ENCODE measurements around the gene BMP6. TPM values are rescaled to one million over a fixed set of nuclear protein-coding genes. Genes with fewer than 3 reads are reported as not detected.

BMP6 gene
- total RNA-seq, 2 donors from 2014 or later, result 0.65 to 2.2 TPM

DNA sequence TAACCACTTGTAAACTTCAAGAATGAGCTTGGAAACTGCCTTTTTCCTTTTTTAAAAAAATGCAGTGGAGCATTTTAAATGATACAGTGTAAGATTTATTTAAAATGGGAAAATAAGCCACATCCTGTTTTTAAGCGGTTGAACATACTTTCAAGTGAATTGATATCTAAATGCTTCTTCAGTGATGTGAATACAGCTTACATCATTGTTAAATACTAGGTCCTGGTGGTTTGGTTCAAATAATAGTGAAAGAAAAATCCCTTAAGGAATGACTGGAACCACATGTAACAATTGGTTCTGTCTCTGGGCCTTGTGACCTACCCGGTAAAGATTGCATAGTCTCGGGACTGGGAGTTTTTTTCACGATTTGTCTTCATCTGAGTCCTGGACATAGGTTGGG is 44.2 kb downstream of the BMP6 start:
- ATAC-seq (replicated peaks in 1 of 2) (no peak), DNase-seq (no peak)
- H3K27me3 Mint-ChIP-seq (ENCODE audit: low read depth), result peaks cover 6% of the 10 kb centered on the region
- no peak overlapping the region for H3K4me3 Mint-ChIP-seq
- H3K36me3 Mint-ChIP-seq (ENCODE audit: insufficient read depth in 2 of 2), result no peaks in the 10 kb centered on the region
- H3K4me1 Mint-ChIP-seq (ENCODE audit: low read depth), result no peaks in the 10 kb centered on the region
- no peak overlapping the region for H3K27ac Mint-ChIP-seq
- H3K9me3 Mint-ChIP-seq, result no peaks in the 10 kb centered on the region

DNA sequence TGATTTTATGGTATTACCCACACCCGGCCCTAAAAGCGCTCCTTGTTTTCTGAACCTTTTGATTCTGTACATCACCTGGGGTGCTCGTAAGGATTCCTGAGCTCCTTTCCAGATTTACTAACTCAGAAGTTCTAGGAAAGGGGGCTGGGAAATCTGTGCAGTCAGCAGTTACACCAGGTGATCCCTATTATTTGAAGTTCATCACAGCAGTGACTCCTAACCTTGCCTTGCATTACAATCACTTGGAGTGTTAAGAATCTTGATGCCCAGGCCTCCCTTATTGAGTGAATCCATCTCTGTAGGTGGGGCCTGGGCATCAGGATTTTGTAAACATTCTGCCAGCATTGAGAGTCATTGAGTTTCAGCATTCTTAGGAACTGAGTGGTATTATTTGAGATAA is 44.7 kb downstream of the BMP6 start:
- no peaks in the 10 kb centered on the region for H3K9me3 Mint-ChIP-seq
- H3K27ac Mint-ChIP-seq, result no peak overlapping the region
- H3K4me1 Mint-ChIP-seq (ENCODE audit: low read depth), result no peaks in the 10 kb centered on the region
- ATAC-seq (replicated peaks in 1 of 2) (no peak), DNase-seq (no peak)
- no peak overlapping the region for H3K4me3 Mint-ChIP-seq
- H3K36me3 Mint-ChIP-seq (ENCODE audit: insufficient read depth in 2 of 2), result no peaks in the 10 kb centered on the region
- peaks cover 11% of the 10 kb centered on the region for H3K27me3 Mint-ChIP-seq (ENCODE audit: low read depth)

DNA sequence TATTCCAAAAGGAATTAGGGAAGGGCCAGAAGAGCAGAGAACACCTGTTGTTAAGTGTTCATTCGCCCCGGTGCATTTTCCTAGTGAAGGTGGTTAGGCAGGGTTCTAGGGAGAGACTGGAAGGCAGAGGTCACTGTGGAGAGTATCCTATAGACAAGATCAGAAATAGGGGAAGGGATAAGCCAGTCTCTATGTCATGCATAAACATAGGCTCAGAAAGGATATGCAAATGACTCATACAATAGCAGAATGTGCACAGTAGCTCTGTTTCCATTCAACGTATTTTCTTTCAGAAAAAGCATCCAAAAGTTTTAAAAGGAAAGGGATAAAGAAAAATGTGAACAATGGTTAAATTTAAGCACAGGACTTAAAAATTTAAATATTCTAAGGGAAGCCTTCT is 47.4 kb downstream of the BMP6 start:
- no peak for DNase-seq
- Mint-ChIP-seq H3K4me3 (no peak overlapping the region), H3K36me3 (ENCODE audit: insufficient read depth in 2 of 2) (no peaks in the 10 kb centered on the region), H3K27ac (no peak overlapping the region), H3K9me3 (no peaks in the 10 kb centered on the region), H3K4me1 (ENCODE audit: low read depth) (no peaks in the 10 kb centered on the region), H3K27me3 (ENCODE audit: low read depth) (peaks cover 32% of the 10 kb centered on the region)
- ATAC-seq (replicated peaks in 1 of 2), result no peak

DNA sequence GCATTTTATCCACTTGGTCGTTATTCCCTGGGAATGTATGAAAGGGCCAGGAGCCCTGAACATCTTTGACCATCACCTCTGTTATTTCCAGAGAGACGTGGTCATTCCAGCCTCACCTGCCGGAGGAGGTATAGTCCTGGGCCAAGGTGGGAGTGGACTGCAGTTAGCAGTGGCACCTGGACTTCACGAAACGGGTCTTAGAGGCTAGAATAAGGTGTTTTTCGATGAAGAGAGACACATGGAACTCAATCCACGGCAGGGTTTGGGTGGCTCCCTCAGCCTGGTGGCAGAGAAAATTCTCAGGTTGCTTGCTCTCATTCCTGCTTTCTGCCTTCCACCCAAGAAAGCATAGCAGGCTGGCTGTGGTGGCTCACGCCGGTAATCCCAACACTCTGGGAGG is 48.0 kb downstream of the BMP6 start:
- DNase-seq (no peak), ATAC-seq (replicated peaks in 1 of 2) (no peak)
- Mint-ChIP-seq H3K9me3 (no peaks in the 10 kb centered on the region), H3K27ac (no peak overlapping the region), H3K4me1 (ENCODE audit: low read depth) (no peaks in the 10 kb centered on the region), H3K4me3 (no peak overlapping the region), H3K36me3 (ENCODE audit: insufficient read depth in 2 of 2) (no peaks in the 10 kb centered on the region), H3K27me3 (ENCODE audit: low read depth) (peaks cover 26% of the 10 kb centered on the region)

DNA sequence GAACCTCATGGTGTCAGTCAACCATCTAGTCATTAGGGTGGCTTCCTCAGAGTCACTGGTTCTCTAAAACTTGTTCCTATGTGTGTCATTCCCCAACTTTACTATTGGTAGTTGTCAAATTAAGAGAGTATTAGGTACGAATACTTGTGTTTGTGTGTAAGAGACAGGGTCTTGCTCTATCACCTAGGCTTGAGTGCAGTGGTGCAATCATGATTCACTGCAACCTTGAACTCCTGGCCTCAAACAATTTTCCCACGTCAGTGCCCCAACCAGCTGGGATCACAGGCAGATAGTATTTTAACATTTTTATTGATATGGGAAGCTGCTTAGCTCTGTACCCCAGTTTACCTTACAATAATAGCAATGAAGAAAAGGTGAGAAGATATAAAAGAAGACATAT is 50.6 kb downstream of the BMP6 start:
- H3K36me3 Mint-ChIP-seq (ENCODE audit: insufficient read depth in 2 of 2), result no peaks in the 10 kb centered on the region
- H3K4me3 Mint-ChIP-seq, result no peak overlapping the region
- H3K4me1 Mint-ChIP-seq (ENCODE audit: low read depth), result no peaks in the 10 kb centered on the region
- DNase-seq (no peak), ATAC-seq (replicated peaks in 1 of 2) (no peak)
- H3K27me3 Mint-ChIP-seq (ENCODE audit: low read depth), result peaks cover 27% of the 10 kb centered on the region
- H3K9me3 Mint-ChIP-seq, result no peaks in the 10 kb centered on the region
- H3K27ac Mint-ChIP-seq, result no peak overlapping the region

DNA sequence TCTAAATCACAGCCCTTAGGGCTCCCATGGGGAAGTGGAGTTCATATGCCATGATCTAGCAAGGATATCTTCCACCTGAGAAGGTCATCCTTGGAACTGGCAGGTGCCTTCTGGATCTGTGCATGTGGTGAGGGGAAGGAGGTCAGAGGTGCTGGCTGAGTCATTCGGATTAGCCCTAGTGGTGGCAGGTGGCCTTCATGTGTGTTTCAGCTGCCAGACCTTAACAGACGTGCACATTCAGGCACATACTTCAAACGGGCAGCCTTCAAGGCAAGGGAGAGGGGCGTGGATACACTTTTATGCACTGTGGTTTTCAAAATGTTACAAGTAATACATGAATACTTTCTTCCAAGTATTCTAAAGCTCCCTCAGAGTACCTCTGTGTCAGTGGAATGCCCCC is 51.2 kb downstream of the BMP6 start:
- H3K9me3 Mint-ChIP-seq, result no peaks in the 10 kb centered on the region
- no peaks in the 10 kb centered on the region for H3K36me3 Mint-ChIP-seq (ENCODE audit: insufficient read depth in 2 of 2)
- H3K4me3 Mint-ChIP-seq, result no peak overlapping the region
- ATAC-seq (replicated peaks in 1 of 2) (no peak), DNase-seq (no peak)
- H3K27ac Mint-ChIP-seq, result no peak overlapping the region
- H3K4me1 Mint-ChIP-seq (ENCODE audit: low read depth), result no peaks in the 10 kb centered on the region
- H3K27me3 Mint-ChIP-seq (ENCODE audit: low read depth), result peaks cover 33% of the 10 kb centered on the region

DNA sequence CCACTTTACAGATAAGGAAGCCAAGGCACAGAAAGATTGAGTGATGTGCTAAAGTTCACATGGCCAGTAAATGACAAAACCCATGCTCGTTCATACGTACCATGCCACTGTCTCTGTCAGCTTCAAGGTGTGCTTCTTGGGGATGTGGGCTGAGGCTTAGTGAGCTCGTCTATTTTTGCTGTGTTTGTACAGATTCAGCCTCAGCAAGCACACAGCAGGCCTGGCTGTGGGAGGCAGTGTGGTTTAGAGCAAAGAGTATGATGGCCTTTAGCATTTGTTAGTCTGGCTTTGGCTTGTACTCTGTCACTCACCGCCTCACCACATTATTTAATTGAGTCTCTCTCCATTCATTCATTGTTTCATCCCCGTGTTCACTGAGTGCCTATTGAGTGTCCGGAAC is 55.3 kb downstream of the BMP6 start:
- no peak overlapping the region for H3K27ac Mint-ChIP-seq
- DNase-seq (no peak), ATAC-seq (replicated peaks in 1 of 2) (no peak)
- H3K4me1 Mint-ChIP-seq (ENCODE audit: low read depth), result no peaks in the 10 kb centered on the region
- no peaks in the 10 kb centered on the region for H3K9me3 Mint-ChIP-seq
- H3K4me3 Mint-ChIP-seq, result no peak overlapping the region
- H3K27me3 Mint-ChIP-seq (ENCODE audit: low read depth), result peaks cover 41% of the 10 kb centered on the region
- H3K36me3 Mint-ChIP-seq (ENCODE audit: insufficient read depth in 2 of 2), result no peaks in the 10 kb centered on the region

DNA sequence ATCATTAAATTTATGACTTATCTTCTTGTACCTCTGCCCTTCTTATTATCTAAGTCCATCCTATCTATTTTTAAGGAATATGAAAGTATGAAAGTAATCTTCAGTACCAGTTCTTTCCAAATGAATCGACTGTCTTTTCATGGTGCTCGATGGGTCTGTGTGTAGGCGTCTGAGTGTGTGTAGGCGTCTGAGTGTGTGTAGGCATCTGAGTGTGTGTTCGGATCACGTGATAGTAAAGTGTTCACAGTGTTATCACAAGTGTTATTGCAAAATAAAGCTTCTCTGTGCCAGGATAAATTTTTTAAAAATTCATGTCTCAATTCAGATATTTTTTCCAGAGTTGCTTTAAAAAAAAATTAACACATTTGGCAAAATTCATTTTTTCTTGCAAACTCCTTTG is 58.3 kb downstream of the BMP6 start:
- Mint-ChIP-seq H3K36me3 (ENCODE audit: insufficient read depth in 2 of 2) (no peaks in the 10 kb centered on the region), H3K4me1 (ENCODE audit: low read depth) (no peaks in the 10 kb centered on the region), H3K4me3 (no peak overlapping the region), H3K9me3 (no peaks in the 10 kb centered on the region), H3K27ac (no peak overlapping the region), H3K27me3 (ENCODE audit: low read depth) (peaks cover 29% of the 10 kb centered on the region)
- no peak for DNase-seq
- ATAC-seq (replicated peaks in 1 of 2), result no peak

DNA sequence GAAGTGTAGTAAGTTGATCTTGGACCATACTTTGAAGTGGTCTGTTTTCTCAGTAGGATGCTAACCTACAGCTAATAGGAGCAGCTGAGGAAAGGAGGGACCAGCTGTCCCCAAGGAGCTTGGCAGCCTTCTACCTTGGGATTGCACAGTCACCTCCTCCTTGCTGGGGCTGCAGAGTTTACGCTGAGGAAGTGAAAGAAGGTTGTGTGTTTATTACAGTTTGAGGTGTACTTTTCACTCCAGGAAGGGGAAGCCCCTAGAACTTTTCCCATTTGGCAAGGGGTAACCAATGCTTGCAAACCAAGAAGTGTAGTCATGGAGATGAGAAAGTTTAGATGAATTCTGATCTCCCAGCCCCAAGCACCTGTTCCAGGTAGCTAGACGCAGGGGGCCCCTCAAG is 58.8 kb downstream of the BMP6 start:
- Mint-ChIP-seq H3K27ac (no peak overlapping the region), H3K4me1 (ENCODE audit: low read depth) (no peaks in the 10 kb centered on the region), H3K9me3 (no peaks in the 10 kb centered on the region), H3K4me3 (no peak overlapping the region), H3K36me3 (ENCODE audit: insufficient read depth in 2 of 2) (no peaks in the 10 kb centered on the region), H3K27me3 (ENCODE audit: low read depth) (peaks cover 29% of the 10 kb centered on the region)
- ATAC-seq (replicated peaks in 1 of 2) (no peak), DNase-seq (no peak)

DNA sequence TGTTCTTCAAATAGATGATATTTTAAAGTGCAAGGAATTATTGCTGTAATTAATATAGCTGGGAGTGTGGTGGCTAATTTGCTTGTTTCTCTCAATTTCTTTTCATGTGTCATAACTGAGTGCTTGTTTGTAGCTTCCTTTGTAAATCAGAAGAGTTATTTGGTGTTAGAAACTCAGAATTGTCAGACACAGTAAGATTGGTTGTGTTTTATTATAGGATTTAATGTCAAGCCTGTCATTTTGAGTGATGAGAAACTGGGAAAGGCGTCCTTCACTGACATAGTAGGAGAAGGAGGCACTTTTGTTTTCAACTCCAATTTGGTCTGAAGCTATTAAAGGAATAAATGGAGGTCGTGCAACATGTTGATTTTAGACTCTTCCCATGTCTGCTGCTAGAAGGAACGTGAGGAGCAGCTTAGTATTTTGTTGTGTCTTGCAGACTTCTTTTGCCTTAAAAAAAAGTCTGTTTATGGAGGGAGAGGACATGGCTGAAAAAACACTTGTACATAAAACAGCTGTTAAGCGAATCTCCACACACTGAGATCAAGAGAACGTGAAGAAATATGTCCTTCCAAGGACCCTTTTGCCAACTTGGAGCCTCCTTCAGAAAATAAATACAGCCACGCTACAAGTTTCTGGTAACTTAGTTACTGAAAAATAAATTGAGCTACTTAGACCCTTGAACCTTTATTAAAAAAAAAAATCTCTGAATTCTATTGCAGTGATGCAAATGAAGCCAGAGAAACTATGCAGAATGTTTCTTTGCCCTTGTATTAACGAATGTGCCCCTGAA is 59.5 kb downstream of the BMP6 start:
- no peak overlapping the region for H3K27ac Mint-ChIP-seq
- ATAC-seq (replicated peaks in 1 of 2), result no peak
- H3K27me3 Mint-ChIP-seq (ENCODE audit: low read depth), result peaks cover 29% of the 10 kb centered on the region
- H3K4me3 Mint-ChIP-seq, result no peak overlapping the region
- no peaks in the 10 kb centered on the region for H3K36me3 Mint-ChIP-seq (ENCODE audit: insufficient read depth in 2 of 2)
- no peaks in the 10 kb centered on the region for H3K9me3 Mint-ChIP-seq
- no peak for DNase-seq
- H3K4me1 Mint-ChIP-seq (ENCODE audit: low read depth), result no peaks in the 10 kb centered on the region

DNA sequence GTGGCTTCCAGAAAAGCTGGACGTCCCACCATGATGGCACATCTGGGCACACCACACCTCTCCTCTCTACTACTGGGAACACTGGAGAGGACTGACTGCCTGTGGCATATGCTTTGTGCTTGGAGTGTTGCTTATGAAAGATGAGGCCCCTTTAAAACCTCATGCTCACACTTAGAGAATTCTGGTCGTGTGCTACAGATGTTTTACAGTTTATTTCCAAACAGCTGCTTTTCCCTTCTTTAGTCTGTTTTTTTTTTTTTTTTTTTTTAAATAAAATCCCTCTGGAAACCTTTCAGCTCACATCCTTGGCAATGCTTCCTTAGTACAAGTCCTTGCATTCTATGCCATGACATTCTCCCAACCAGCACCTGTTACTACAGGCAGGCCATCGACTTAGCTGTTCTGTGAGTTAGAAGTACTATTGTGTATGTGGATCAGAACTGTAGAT is 60.3 kb downstream of the BMP6 start:
- no peak for DNase-seq
- Mint-ChIP-seq H3K9me3 (no peaks in the 10 kb centered on the region), H3K4me3 (no peak overlapping the region), H3K36me3 (ENCODE audit: insufficient read depth in 2 of 2) (no peaks in the 10 kb centered on the region), H3K27me3 (ENCODE audit: low read depth) (peaks cover 36% of the 10 kb centered on the region), H3K27ac (no peak overlapping the region), H3K4me1 (ENCODE audit: low read depth) (no peaks in the 10 kb centered on the region)
- no peak for ATAC-seq (replicated peaks in 1 of 2)

DNA sequence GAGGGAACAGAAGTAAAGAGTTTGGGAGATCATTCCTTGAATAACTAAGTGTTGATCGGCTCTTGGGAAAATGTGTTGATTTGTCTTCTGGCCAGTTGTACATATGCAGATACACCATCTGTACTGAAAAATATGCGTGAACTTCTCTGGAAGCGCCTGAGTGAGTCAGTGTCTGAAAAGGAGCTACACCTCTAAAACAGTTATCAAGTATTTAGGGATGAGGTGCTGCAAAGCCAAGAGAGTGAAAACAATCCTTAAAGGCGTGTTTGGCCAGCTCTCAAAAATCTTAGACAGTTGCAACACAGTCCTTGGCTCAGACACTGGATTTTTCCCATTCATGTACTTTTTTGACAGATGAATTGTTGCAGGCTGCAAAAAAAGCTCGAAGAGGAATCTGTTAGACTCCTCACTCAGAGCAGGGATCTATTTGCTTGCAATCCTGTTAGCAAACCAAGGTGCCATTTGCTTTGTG is 61.3 kb downstream of the BMP6 start:
- H3K27me3 Mint-ChIP-seq (ENCODE audit: low read depth), result peaks cover 35% of the 10 kb centered on the region
- no peaks in the 10 kb centered on the region for H3K9me3 Mint-ChIP-seq
- ATAC-seq (replicated peaks in 1 of 2) (no peak), DNase-seq (no peak)
- no peaks in the 10 kb centered on the region for H3K4me1 Mint-ChIP-seq (ENCODE audit: low read depth)
- H3K27ac Mint-ChIP-seq, result no peak overlapping the region
- H3K4me3 Mint-ChIP-seq, result no peak overlapping the region
- no peaks in the 10 kb centered on the region for H3K36me3 Mint-ChIP-seq (ENCODE audit: insufficient read depth in 2 of 2)

DNA sequence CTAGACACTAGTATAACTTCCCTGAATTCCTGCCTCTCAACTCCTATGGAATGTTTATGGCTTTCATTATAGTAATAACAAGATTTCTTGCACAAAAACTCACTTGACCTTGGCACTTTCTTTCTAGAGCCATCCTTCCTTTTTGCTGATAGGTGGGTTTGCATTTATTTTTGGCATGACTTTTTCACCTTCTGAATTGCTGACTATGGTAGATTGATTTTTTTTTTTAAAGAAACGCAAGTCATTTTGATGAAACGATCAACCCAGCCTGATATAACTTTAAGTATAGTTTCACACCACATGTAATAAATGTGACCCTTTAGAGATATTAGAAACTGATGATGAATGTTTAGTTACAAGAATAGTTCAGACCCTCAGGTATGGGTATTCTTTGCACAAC is 61.8 kb downstream of the BMP6 start:
- Mint-ChIP-seq H3K9me3 (no peaks in the 10 kb centered on the region), H3K27me3 (ENCODE audit: low read depth) (peaks cover 29% of the 10 kb centered on the region), H3K27ac (no peak overlapping the region), H3K36me3 (ENCODE audit: insufficient read depth in 2 of 2) (no peaks in the 10 kb centered on the region), H3K4me1 (ENCODE audit: low read depth) (no peaks in the 10 kb centered on the region), H3K4me3 (no peak overlapping the region)
- no peak for DNase-seq
- no peak for ATAC-seq (replicated peaks in 1 of 2)

DNA sequence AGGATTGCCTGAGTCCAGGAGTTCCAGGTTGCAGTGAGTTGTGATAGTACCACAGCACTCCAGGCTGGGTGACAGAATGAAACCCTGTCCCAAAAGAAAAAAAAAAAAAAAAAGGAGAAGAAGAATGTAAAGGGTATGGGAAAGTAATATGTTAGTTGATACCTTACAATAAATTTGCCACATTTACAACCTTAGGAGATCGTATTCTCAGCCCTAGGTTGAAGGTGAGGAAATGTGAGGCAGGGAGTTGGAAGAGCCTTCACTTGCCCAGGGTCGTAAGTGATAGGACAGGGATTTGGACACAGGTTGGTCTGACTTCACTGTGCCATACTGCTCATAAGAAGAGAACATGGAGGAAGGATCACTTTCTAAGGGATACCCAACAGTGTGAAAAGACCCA is 68.6 kb downstream of the BMP6 start:
- Mint-ChIP-seq H3K4me3 (no peak overlapping the region), H3K9me3 (no peaks in the 10 kb centered on the region), H3K27ac (no peak overlapping the region), H3K36me3 (ENCODE audit: insufficient read depth in 2 of 2) (no peaks in the 10 kb centered on the region), H3K27me3 (ENCODE audit: low read depth) (peaks cover 46% of the 10 kb centered on the region), H3K4me1 (ENCODE audit: low read depth) (no peaks in the 10 kb centered on the region)
- DNase-seq (no peak), ATAC-seq (replicated peaks in 1 of 2) (no peak)
